Stimulated activated CD8-positive, alpha-beta memory T cell treated with anti-CD3 and anti-CD28 coated beads, Interleukin-12 subunit alpha, Interleukin-12 subunit beta, amount 100 ng/mL, for 4 hours (primary cell): ENCODE measurements around the gene HDAC2.
"Not testable (repeated sequence)": the region's sequence is repeated elsewhere in the genome, so short reads cannot be mapped to it uniquely, and the experiment has no call there.

Experiments
- DNase-seq: peaks from one replicate; pipeline ENCODE4 v3.0.0-alpha.2; 2020; ENCODE audit warnings: low read depth

Gene HDAC2

DNA sequence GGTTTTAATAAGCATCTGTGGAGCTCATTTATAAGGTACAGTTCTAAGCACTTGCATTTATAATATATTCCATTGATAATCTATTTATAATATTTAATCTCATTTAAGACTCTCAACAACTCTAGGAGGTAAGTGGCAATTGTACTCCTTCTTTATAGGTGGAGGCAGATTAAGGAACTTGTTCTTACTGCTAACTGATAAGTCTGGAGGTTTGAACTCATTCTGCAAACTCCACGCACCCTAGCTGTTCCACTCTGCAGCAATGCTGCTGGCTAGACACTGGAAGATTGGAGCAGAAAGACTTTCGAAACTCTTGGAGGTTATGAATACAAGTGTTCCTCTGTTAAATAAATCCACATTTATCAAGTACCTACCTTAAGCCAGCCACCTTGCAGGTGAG is 793 bp upstream of the HDAC2 start:
- DNase-seq = no peak

DNA sequence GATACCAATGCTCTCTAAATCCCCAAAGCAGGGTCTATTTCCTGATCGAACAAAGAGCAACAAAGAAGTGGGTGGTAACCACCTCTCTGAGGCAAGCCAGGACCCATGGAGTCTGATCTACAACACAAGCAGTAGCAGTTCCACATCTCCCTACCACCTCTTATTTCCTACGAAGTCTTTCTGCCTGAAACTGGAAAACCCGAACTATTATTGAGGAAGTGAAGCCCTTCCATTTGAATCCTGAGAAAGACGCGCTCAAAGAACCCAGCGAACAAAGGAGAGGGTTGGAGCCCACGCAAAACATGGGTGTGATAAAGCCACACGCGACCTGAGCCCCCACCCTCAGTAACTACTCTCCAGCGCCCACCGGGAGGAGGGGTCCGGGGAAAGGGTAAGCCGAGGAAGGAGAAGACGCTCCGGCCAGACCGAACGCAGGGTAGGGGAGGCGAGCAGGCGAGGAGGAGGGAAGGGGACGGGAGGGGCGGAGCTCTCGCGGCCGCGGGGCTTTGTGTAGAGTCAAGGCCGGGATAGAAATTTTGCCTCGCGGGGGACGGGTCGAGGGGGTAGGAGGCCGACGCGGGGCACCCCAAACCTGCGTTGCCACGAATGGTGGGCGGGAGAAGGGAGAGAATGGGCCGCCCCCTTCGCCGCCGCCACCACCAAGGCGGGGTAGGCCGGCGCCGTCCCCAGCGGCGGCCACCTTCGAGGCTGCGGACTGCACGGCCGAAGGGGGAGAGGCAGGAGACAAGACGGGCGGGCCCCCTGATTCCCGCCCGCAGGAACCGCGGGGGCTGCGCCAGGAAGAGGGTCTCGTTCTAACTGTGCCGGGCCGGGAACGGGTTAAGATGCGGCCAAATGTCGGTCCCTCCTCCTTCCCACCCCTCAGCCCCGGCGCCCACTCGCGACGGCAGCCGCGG is 802 bp downstream of the HDAC2 start:
- peak; percentile 34 for DNase-seq

DNA sequence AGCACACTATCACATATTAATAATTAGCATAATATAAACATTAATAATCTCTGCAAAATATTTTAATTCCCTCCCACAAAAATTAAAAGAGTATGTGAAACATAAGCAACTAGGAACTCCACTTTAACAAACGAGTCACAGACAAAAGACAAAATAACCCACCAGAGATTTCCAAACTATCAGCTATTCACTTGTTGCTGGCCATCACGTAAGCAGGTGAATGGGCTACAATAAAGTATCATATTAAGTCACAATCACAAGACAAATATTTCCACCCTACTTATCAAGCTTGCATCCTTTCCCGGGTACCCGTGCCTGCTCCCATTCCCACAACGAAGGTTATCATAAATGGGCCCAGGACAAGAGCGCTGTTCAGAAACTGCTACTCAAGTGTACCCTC is 2.5 kb downstream of the HDAC2 start:
- DNase-seq = no peak

DNA sequence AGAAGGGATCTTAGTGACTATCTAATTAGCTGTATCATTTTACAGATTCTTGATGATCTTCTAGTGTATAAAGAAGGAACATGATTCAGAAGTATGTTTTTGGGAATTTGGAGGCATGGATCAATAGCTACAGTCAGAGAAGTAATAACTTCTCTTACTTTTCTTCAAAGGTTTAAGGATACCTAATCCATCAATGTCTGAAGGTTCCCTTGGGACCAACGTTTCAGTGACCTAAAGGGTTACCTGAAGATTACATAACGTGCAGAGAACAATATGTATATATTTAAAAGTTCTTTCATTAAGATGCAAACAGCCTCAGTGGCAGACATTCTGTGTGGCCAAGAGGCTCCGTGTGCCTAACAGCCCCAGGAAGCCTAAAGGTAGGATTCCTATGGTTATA is 3.2 kb downstream of the HDAC2 start:
- no peak for DNase-seq

DNA sequence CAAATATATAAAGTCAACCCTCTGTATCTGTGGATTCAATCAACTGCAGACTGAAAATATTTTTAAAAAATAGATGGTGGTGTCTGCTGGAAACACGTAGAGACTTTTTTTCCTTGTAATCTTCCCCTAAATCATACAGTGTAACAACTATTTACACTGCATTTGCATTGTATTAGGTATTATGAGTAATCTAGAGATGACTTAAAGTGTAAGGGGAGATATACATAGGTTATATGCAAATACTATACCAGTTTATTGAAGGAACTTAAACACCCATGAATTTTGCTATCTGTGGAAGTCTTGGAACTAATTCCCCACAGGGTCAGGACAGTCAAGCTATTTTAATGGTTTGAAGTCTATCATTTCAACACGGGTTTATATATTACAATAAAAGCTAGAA is 10.2 kb downstream of the HDAC2 start:
- DNase-seq = no peak

DNA sequence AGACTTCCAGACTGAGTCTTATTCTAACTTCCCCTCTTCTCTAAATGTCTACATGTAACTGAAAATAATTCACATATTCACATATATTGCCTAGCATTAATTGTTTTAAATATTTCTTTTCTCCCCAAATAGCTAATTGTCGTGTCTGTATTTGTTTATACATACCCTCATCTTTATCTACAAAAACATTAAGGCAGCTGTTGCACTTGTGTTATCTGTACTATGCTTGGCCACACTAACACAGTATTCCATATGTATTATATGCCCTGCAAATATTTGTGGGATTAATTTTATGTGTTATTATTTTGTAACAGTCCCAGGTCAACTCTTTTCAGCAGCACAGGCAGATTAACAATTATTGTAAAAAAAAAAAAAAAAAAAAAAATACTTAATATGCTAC is 11.7 kb downstream of the HDAC2 start:
- DNase-seq = no peak

DNA sequence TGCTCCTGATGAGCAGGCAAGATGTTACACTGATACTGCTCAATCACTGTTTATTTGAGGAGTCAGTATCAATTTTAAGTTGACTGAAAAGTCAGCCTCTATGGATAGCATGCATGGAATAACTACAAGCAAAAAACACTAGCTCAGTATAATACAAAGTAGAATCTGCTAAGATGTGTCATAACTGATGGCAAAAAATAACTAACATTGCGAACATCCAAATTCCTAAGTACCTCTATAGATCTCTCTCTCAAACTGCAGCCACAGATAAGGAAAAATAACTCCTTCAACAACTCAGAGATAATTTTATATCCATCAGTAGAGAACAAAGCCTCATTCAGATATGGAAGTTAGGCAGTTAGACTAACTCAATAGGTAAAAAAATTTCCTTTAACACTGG is 16.3 kb downstream of the HDAC2 start:
- DNase-seq = no peak

GRCh38 chr6:113953346-113953745 is 17.6 kb downstream of the HDAC2 start:
- no peak for DNase-seq

DNA sequence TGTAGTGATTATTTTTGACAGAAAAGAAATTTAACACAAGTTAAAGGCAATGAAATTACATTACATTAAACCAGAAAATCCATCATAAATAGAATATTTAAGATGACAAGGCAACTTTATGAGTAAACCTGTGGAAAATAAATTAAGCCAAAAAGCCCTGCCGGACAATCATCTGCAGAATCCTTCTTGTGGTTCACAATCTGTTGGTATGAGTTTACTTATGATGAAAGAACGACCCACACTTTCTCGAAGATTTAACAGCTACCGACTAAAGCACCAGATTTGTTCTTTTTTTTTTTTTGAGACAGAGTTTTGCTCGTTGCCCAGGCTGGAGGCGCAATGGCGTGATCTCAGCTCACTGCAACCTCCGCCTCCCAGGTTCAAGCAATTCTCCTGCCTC is 21.4 kb downstream of the HDAC2 start:
- no peak for DNase-seq

DNA sequence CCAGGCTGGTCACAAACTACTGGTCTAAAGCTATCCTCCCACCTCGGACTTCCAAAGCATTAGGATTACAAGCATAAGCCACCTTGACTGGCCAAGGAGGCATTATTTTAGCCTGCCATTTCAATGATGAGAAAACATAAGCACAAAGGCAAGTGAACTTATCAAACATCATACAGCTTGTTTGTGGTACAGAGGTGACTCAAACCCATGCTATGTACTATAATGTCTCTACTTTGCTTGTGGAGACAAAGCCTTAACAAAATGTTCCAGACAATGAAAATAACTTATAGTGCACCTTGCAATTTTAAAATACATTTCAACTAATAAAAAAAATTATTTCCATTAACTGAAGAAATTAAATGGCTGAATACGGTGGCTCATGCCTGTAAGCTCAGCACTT is 26.2 kb downstream of the HDAC2 start:
- DNase-seq = no peak

DNA sequence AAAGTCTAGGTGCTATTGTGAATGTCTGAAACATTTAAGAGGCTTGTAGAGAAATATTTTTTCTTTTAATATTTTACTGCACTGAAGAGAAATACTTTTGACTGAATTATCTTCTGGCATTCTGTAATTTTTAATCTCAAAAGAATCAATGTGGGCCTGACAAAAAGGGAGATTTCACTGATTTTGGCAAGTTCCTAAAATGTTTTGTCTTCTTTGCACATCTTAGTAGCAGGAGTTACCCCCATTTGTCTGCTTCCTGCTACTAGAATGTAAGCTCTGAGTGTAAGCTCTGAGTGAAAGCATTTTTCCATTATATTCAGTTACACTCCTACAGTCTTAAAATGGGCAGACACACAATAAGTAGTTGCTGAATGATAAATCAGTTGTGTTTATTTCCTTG is 31.1 kb downstream of the HDAC2 start:
- no peak for DNase-seq

DNA sequence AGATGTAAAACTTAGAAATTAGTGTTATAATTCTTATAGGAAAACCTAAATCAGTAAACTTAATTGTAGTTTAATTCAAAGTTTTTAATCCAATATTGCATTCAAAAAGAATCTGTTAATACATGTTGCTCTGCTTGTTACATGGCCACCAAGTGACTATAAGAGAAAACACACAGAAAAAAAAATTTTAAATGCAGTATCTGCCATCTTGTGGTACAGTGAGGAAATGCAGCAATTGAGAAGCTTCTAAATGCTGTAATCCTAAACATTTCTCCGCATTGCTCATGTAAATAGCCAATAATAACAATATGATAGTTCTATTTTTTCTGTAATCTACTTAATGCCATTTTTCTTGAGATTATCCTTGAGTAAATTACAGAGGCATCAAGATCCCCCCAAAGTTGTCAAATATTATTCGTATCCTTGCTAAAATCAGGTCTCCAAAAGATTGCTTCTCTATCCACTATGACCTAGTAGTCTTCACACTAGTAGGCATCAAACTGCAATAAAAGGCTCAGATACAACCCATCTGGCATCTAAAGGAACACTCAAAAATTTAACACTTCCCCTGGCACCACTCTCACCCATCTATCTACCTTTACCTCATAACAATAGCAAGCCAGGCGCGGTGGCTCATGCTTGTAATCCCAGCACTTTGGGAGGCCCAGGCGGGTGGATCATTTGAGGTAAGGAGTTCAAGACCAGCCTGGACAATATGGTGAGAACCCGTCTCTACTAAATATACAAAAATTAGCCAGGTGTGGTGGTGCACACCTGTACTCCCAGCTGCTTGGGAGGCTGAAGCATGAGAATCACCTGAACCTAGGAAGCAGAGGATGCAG is 34.6 kb downstream of the HDAC2 start:
- no peak for DNase-seq

DNA sequence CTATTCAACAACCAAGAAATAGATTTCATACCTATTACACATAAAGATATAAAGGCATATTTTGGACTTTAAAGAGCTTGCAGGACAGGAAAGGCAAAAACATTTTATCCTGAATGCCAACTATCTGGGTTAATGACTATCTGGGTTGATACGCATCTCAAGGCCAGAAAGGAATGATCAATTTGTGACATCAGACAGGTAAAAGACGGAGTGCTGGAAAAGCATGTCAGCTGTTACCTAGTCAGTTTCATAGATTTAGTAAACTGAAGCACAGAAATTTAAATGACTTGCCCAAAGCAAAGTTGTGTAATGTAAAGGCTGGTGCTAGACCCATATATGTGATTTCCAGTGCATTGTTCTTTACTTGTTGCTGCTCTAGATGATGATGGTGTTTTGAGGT is 36.8 kb downstream of the HDAC2 start:
- no peak for DNase-seq

GRCh38 chr6:113931907-113932306 is 39.0 kb downstream of the HDAC2 start:
- not testable (repeated sequence) for DNase-seq

DNA sequence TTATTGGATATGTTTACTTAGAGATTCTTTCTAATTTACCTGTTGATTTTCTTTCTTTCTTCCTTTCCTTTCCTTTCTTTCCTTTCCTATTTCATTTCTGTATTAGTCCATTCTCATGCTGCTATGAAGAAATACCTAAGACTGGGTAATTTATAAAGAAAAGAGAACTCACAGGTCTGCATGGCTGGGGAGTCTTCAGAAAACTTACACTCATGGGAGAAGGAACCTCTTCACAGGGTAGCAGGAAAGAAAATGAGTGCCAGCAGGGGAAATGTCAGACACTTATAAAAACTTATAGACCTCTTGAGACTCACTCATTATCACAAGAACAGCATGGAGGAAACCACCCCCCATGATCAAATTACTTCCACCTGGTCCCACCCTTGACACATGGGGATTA is 40.8 kb downstream of the HDAC2 start:
- no peak for DNase-seq

GRCh38 chr6:113927001-113927400 is 43.9 kb downstream of the HDAC2 start:
- no peak for DNase-seq

GRCh38 chr6:113925378-113925777 is 45.6 kb downstream of the HDAC2 start:
- no peak for DNase-seq

DNA sequence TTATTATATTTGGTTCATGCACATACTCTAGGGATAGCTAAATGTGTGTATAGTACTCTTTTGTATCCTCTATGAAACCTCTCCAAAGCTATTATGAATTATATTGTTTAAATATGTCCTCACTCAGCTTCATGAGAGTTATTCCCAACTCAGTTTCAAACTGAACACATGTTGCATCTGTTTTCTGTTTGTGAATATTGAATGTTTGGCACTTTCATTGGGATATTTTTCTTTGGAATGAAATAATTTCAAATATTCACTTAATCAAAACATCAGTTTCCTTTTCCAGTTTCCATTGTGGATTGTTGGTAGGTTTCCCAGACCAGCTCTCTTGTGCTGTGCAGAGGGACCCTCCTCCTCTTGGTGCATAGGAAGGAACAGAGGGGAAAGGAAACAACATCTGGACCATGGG is 46.6 kb downstream of the HDAC2 start:
- DNase-seq = no peak

- no peak for DNase-seq
Measured at GRCh38 chr6:113923526-113923925, 47.4 kb downstream of the HDAC2 start.

GRCh38 chr6:113921299-113921904 is 49.5 kb downstream of the HDAC2 start:
- no peak for DNase-seq

DNA sequence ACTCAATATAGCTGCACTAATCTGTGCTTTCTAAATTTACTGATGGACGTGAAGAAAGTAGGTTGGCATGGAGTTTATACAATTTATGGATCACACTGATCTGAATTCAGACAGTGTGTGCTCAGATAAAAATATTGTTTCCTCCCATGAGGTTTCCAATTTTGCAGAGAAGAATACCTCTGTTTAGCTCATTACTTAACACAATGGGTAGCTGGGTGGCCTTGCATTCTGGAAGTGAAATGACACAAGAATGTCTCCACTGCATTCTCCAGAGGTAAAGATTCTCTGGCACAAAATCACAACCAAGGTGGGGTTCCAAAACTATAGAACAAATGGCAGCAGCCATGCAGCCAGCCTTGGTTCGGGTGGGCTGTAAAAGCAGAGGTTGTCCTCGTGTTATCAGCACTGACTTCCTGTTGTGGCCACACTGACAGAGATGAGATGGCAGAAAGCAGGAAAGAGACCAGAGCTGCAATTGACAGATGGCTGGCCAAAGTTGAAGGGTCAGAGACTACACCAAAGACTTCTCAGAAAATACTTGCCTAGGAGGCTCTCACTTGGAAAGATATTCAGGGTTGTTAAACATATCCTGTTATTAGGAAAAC is 50.2 kb downstream of the HDAC2 start:
- no peak for DNase-seq

- not testable (repeated sequence) for DNase-seq
Measured at GRCh38 chr6:113910285-113910684, 60.7 kb downstream of the HDAC2 start.
